ENCODE measurements around the gene FGD4.

Gene FGD4

DNA sequence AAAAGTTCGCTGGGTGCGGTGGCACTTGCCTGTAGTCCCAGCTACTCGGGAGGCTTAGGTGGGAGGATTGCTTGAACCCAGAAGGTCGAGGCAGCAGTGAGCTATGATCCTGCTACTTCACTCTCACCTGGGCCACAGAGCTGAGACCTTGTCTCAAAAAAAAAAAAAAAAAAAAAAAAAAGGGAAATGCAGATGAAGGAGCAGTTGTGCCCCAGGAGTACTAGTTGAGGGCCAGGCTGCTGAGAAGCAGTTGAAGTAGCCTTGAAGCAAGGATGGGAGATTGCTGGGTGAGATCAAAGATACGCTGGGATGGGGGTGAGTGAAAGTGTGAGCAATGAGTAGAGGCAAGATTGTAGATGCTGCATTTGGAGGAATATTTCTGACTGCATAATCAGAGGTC, 186.3 kb downstream of the FGD4 start:
- TF ChIP-seq TCF12 (IDR thresholded peaks at IDR 0.05; ENCODE audit: low read depth) (no peak), CREB1 (IDR thresholded peaks at IDR 0.05; ENCODE audit: low read depth) (no peak), FOXM1 (IDR thresholded peaks at IDR 0.05; ENCODE audit: borderline replicate concordance, low read depth) (no peak), NFIC (IDR thresholded peaks at IDR 0.05) (no peak), CEBPB (IDR thresholded peaks at IDR 0.05) (no peak), ZBTB7A (IDR thresholded peaks at IDR 0.05; ENCODE audit: low read depth) (no peak), TEAD4 (IDR thresholded peaks at IDR 0.05) (no peak), EGR1 (IDR thresholded peaks at IDR 0.05) (no peak), RAD21 (IDR thresholded peaks at IDR 0.05; ENCODE audit: low read depth) (no peak), YY1 (IDR thresholded peaks at IDR 0.05; ENCODE audit: low read depth) (no peak), EP300 (IDR thresholded peaks at IDR 0.05; ENCODE audit: borderline replicate concordance) (no peak), TAF1 (IDR thresholded peaks at IDR 0.05; ENCODE audit: low read depth) (no peak)
- TF ChIP-seq, protein P1, sequence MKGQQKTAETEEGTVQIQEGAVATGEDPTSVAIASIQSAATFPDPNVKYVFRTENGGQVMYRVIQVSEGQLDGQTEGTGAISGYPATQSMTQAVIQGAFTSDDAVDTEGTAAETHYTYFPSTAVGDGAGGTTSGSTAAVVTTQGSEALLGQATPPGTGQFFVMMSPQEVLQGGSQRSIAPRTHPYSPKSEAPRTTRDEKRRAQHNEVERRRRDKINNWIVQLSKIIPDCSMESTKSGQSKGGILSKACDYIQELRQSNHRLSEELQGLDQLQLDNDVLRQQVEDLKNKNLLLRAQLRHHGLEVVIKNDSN (IDR thresholded peaks at IDR 0.05), result no peak
- TF ChIP-seq, protein P2, sequence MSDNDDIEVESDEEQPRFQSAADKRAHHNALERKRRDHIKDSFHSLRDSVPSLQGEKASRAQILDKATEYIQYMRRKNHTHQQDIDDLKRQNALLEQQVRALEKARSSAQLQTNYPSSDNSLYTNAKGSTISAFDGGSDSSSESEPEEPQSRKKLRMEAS (IDR thresholded peaks at IDR 0.05), result no peak
- TF ChIP-seq, protein P3, sequence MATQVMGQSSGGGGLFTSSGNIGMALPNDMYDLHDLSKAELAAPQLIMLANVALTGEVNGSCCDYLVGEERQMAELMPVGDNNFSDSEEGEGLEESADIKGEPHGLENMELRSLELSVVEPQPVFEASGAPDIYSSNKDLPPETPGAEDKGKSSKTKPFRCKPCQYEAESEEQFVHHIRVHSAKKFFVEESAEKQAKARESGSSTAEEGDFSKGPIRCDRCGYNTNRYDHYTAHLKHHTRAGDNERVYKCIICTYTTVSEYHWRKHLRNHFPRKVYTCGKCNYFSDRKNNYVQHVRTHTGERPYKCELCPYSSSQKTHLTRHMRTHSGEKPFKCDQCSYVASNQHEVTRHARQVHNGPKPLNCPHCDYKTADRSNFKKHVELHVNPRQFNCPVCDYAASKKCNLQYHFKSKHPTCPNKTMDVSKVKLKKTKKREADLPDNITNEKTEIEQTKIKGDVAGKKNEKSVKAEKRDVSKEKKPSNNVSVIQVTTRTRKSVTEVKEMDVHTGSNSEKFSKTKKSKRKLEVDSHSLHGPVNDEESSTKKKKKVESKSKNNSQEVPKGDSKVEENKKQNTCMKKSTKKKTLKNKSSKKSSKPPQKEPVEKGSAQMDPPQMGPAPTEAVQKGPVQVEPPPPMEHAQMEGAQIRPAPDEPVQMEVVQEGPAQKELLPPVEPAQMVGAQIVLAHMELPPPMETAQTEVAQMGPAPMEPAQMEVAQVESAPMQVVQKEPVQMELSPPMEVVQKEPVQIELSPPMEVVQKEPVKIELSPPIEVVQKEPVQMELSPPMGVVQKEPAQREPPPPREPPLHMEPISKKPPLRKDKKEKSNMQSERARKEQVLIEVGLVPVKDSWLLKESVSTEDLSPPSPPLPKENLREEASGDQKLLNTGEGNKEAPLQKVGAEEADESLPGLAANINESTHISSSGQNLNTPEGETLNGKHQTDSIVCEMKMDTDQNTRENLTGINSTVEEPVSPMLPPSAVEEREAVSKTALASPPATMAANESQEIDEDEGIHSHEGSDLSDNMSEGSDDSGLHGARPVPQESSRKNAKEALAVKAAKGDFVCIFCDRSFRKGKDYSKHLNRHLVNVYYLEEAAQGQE (IDR thresholded peaks at IDR 0.05; ENCODE audit: low read depth), result no peak

DNA sequence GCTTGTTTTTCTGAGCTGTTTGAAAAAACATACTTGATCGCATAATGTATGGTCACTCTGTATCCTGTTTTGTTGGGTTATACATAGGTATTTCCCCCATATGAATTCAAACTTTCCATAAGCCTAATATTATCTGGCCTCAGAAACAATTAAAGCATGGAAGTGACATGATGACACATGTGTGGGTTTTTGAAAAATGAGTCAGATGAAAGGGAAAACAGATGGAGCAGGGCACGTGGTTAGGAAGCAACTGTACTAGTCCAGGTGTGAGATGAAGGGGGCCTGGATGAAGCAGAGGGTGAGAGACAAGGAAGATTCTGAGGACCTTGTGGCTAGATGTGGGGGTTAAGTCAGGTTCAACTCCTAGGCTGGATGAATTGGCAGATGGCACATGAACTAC, 187.0 kb downstream of the FGD4 start:
- no peak for TF ChIP-seq CEBPB (IDR thresholded peaks at IDR 0.05)

DNA sequence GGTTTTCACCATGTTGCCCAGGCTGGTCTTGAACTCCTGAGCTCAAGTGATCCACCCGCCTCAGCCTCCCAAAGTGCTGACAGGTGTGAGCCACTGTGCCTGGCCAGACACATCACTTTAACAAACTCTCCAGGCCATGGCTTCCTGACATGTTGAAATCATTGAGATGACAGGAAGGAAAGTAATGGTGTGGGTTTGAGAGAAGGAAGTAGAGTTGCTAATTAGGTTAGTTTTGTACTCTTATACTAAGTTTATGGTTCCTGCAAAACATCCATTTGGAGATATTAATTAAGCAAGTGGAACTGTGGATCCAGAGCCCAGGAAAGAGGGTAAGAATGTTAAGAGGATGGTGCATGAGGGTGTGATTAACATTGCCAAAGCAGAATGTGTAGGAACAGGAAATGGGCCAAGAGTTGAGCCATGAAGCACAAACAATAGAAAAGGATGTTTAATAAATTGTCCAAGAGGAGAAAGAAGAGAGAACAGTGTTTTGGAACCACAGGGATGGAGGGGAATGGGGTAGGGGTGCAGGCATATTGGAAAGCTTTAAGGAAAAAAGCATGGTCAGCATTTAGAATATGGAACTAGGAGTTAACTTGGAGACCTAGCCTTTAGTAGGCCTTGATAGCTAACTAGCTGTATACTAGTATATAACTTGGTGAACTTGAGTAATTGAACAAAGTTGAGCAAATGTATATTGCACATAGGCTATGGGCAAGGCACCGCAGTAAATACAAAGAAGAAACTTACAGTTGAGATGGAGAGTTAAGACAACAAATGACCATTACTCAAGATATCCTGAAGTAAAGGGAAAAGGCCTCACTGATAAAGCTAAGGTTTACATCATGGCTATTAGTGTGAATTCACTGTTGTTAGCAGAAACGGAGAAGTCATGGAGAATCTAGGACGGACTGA, 188.5 kb downstream of the FGD4 start:
- TF ChIP-seq, protein P3 (IDR thresholded peaks at IDR 0.05; ENCODE audit: low read depth), result no peak

DNA sequence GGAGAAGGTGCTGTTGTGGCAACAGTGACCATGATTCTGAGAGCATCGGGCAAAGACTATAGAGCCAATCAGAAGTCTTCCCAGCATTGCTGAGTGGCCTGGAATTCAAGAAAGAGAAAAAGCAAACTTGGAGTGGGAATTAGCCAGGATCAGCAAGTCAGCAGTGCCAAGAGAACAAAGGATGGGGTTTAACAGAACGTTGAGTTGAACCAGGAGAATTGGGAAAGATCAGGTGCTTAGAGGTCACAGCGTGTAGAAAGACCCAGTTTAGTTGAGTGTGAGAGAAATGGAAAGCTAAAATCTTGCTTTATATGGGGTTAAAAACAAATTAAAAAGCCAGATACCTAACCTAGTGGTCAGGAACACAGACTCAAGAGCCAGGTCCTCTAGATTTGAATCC, 189.2 kb downstream of the FGD4 start:
- TF ChIP-seq, protein P2 (IDR thresholded peaks at IDR 0.05), result no peak
- no peak for TF ChIP-seq ZBTB7A (IDR thresholded peaks at IDR 0.05; ENCODE audit: low read depth)
- no peak for TF ChIP-seq TEAD4 (IDR thresholded peaks at IDR 0.05)
- TF ChIP-seq NFIC (IDR thresholded peaks at IDR 0.05), result no peak
- TF ChIP-seq, protein P3 (IDR thresholded peaks at IDR 0.05; ENCODE audit: low read depth), result no peak
- TF ChIP-seq TCF12 (IDR thresholded peaks at IDR 0.05; ENCODE audit: low read depth), result no peak
- TF ChIP-seq EP300 (IDR thresholded peaks at IDR 0.05; ENCODE audit: borderline replicate concordance), result no peak
- no peak for TF ChIP-seq TAF1 (IDR thresholded peaks at IDR 0.05; ENCODE audit: low read depth)
- TF ChIP-seq CEBPB (IDR thresholded peaks at IDR 0.05), result no peak
- TF ChIP-seq EGR1 (IDR thresholded peaks at IDR 0.05), result no peak
- no peak for TF ChIP-seq CREB1 (IDR thresholded peaks at IDR 0.05; ENCODE audit: low read depth)
- TF ChIP-seq FOXM1 (IDR thresholded peaks at IDR 0.05; ENCODE audit: borderline replicate concordance, low read depth), result no peak
- TF ChIP-seq RAD21 (IDR thresholded peaks at IDR 0.05; ENCODE audit: low read depth), result no peak
- TF ChIP-seq, protein P1 (IDR thresholded peaks at IDR 0.05), result no peak
- no peak for TF ChIP-seq YY1 (IDR thresholded peaks at IDR 0.05; ENCODE audit: low read depth)
